ENCODE results near the gene KIF5C. TPM values are rescaled to one million over a fixed set of nuclear protein-coding genes. Genes with fewer than 3 reads are reported as not detected.

KIF5C gene
- total RNA-seq, 6 donors from 2014 or later = 0.44 to 1.6 (median 0.85) TPM

DNA sequence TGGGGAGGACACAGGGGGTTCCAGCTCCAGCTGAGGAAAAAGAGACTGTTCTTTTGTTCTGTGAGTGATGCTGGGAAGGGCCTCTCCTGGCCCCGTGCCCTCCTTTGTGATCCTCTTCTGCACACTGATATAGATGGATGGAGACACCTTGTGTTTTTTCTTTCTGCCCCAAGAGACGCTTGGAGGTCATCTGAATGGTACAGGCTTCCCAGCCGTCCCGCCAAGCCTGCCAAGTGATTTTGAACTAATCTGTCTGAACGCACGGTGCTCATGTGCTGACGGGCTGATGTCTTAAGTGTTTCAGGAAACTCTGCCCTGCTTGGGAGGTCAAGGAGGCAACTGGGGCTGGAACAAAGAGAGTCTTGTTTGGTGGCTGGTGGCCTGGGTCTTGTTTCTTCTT lies 57.5 kb downstream of the KIF5C start:
- H3K27me3 ChIP-seq = no peaks in the 10 kb centered on the region
- H3K4me3 ChIP-seq = no peak overlapping the region
- H3K27ac ChIP-seq = no peak overlapping the region
- no peaks in the 10 kb centered on the region for H3K4me1 ChIP-seq
- WGBS, 2 donors = 21 to 50% methylated on average over 6 to 7 of the region's 7 CpGs
- ATAC-seq (ENCODE audit: low FRiP score in 2 of 2) (no peak), DNase-seq (no peak)
- TF ChIP-seq EP300 (IDR thresholded peaks at IDR 0.05) = no peak
- no peak for TF ChIP-seq POLR2AphosphoS5 (IDR thresholded peaks at IDR 0.05)
- TF ChIP-seq CTCF (IDR thresholded peaks at IDR 0.05) = no peak
- TF ChIP-seq POLR2A (IDR thresholded peaks at IDR 0.05) = no peak
- no peaks in the 10 kb centered on the region for H3K9me3 ChIP-seq
- H3K36me3 ChIP-seq = no peaks in the 10 kb centered on the region

- 94 to 98% methylated on average over 7 of the region's 7 CpGs for WGBS, 2 donors
Observed at GRCh38 chr2:148933456-148933855, 58.4 kb downstream of the KIF5C start.

DNA sequence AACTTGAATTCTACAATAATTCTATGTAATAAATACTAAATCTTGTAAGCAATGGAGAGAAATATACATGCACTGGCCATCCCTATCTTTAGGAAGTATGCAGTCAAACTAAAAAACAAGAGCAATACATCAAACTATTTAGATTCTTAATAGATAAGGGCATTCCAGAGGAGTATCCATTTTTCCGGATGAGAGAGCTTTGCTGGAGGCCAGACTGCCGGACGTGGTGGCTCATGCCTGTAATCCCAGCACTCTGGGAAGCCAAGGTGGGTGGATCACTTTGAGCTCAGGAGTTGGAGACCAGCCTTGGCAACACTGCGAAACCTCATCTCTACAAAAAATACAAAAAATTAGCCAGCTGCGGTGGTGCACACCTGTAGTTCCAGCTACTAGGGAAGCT lies 60.8 kb downstream of the KIF5C start:
- Histone ChIP-seq H3K9me3 (no peaks in the 10 kb centered on the region), H3K4me3 (no peak overlapping the region), H3K27ac (no peak overlapping the region), H3K27me3 (no peaks in the 10 kb centered on the region), H3K4me1 (no peaks in the 10 kb centered on the region), H3K36me3 (no peaks in the 10 kb centered on the region)
- WGBS, 2 donors = 83 to 84% methylated on average over 5 of the region's 5 CpGs
- DNase-seq = no peak
- TF ChIP-seq POLR2A (IDR thresholded peaks at IDR 0.05) (no peak), CTCF (IDR thresholded peaks at IDR 0.05) (no peak), EP300 (IDR thresholded peaks at IDR 0.05) (no peak), POLR2AphosphoS5 (IDR thresholded peaks at IDR 0.05) (no peak)
- no peak for ATAC-seq (ENCODE audit: low FRiP score in 2 of 2)

More at GRCh38 chr2:148933456-148933855, 58.4 kb downstream of the KIF5C start:
- H3K9me3 ChIP-seq = no peaks in the 10 kb centered on the region
- no peaks in the 10 kb centered on the region for H3K36me3 ChIP-seq
- H3K27me3 ChIP-seq = no peaks in the 10 kb centered on the region
- no peak for ATAC-seq (ENCODE audit: low FRiP score in 2 of 2)
- no peak overlapping the region for H3K27ac ChIP-seq
- no peak overlapping the region for H3K4me3 ChIP-seq
- DNase-seq = no peak
- no peaks in the 10 kb centered on the region for H3K4me1 ChIP-seq
- TF ChIP-seq POLR2A (IDR thresholded peaks at IDR 0.05) (no peak), EP300 (IDR thresholded peaks at IDR 0.05) (no peak), CTCF (IDR thresholded peaks at IDR 0.05) (no peak), POLR2AphosphoS5 (IDR thresholded peaks at IDR 0.05) (no peak)

DNA sequence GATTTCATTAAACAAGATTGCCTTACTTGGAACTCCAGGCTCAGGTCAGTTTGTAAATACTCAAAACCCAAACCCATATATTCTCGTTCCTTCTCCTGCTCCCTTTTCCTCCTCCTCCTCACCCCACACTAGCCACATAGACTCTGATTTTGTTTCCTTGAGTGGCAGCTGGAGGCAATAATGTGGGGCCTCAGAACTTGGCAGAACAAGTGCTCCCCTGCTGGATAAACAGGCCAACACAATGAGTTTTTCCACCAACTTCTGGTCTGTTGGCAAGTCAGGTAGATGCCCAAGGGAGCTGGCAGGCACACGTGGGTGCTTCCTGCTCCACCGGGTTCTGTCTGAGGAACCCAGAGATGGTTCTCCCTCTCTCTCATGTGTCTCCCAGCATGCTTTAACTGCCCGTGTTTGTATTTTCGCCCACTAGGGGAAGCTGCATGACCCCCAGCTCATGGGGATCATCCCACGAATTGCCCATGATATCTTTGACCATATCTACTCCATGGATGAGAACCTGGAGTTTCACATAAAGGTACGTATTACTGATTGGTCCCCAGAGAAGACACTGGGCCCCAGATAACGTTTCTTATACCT lies 61.9 kb downstream of the KIF5C start:
- no peaks in the 10 kb centered on the region for H3K4me1 ChIP-seq
- TF ChIP-seq CTCF (IDR thresholded peaks at IDR 0.05) (no peak), POLR2A (IDR thresholded peaks at IDR 0.05) (no peak), POLR2AphosphoS5 (IDR thresholded peaks at IDR 0.05) (no peak), EP300 (IDR thresholded peaks at IDR 0.05) (no peak)
- H3K36me3 ChIP-seq = no peaks in the 10 kb centered on the region
- no peak overlapping the region for H3K27ac ChIP-seq
- ATAC-seq (ENCODE audit: low FRiP score in 2 of 2) (no peak), DNase-seq (no peak)
- H3K4me3 ChIP-seq = no peak overlapping the region
- no peaks in the 10 kb centered on the region for H3K27me3 ChIP-seq
- 76 to 82% methylated on average over 8 of the region's 8 CpGs for WGBS, 2 donors
- H3K9me3 ChIP-seq = no peaks in the 10 kb centered on the region

- no peak for DNase-seq
- H3K4me1 ChIP-seq = no peaks in the 10 kb centered on the region
- no peak overlapping the region for H3K4me3 ChIP-seq
- H3K27ac ChIP-seq = no peak overlapping the region
- H3K9me3 ChIP-seq = no peaks in the 10 kb centered on the region
- no peak for ATAC-seq (ENCODE audit: low FRiP score in 2 of 2)
- TF ChIP-seq EP300 (IDR thresholded peaks at IDR 0.05) = no peak
- TF ChIP-seq CTCF (IDR thresholded peaks at IDR 0.05) = no peak
- TF ChIP-seq POLR2AphosphoS5 (IDR thresholded peaks at IDR 0.05) = no peak
- TF ChIP-seq POLR2A (IDR thresholded peaks at IDR 0.05) = no peak
- H3K27me3 ChIP-seq = no peaks in the 10 kb centered on the region
- H3K36me3 ChIP-seq = no peaks in the 10 kb centered on the region
Observed at GRCh38 chr2:148939271-148939670, 64.2 kb downstream of the KIF5C start.
